Superior temporal gyrus (tissue), 1 donor: ENCODE results near the gene ASB16.
"Not testable (repeated sequence)": the region's sequence is repeated elsewhere in the genome, so short reads cannot be mapped to it uniquely, and the experiment has no call there.

ENCODE experiments used
- DNase-seq: peaks from one replicate; pipeline ENCODE4 v3.0.0-alpha.2; 2016; ENCODE audit errors: extremely low spot score

The ASB16 gene

GRCh38 chr17:44170499-44171201 lies at the start of gene ASB16:
Gene ASB16, plus strand, starts transcription at chr17:44170704. Its CDS starts 86 bp downstream, at chr17:44170790.
- no peak for DNase-seq

- DNase-seq = no peak
These were observed 49.5 kb upstream of the ASB16 start for GRCh38 chr17:44120851-44121605.

- no peak for DNase-seq
These were observed 48.3 kb upstream of the ASB16 start for GRCh38 chr17:44121997-44122815.

GRCh38 chr17:44122816-44123355 lies 47.6 kb upstream of the ASB16 start:
- no peak for DNase-seq

- peak; percentile 97 for DNase-seq
These were observed 47.0 kb upstream of the ASB16 start, which contains the start of gene HDAC5 for GRCh38 chr17:44123356-44124117. Gene HDAC5, minus strand, starts transcription at chr17:44123641. Its CDS starts 6,126 bp downstream, at chr17:44117515.

- DNase-seq = no peak
These were observed 46.4 kb upstream of the ASB16 start for GRCh38 chr17:44124118-44124438.

GRCh38 chr17:44128383-44128782 lies 42.1 kb upstream of the ASB16 start:
- DNase-seq = no peak

- DNase-seq = no peak
These were observed 39.7 kb upstream of the ASB16 start for GRCh38 chr17:44130693-44131349.

- not testable (repeated sequence) for DNase-seq
These were observed 39.1 kb upstream of the ASB16 start for GRCh38 chr17:44131372-44131771.

- DNase-seq = no peak
These were observed 38.2 kb upstream of the ASB16 start for GRCh38 chr17:44132275-44132821.

- DNase-seq = no peak
These were observed 36.5 kb upstream of the ASB16 start for GRCh38 chr17:44133918-44134476.

- no peak for DNase-seq
These were observed 35.5 kb upstream of the ASB16 start for GRCh38 chr17:44134752-44135568.

- DNase-seq = peak; percentile 70
These were observed 32.4 kb upstream of the ASB16 start for GRCh38 chr17:44137891-44138709.

- DNase-seq = not testable (repeated sequence)
These were observed 26.6 kb upstream of the ASB16 start for GRCh38 chr17:44143921-44144320.

- DNase-seq = no peak
These were observed 25.4 kb upstream of the ASB16 start for GRCh38 chr17:44144966-44145739.

GRCh38 chr17:44146375-44147346 lies 23.8 kb upstream of the ASB16 start:
- no peak for DNase-seq
